ENCODE measurements around the gene RASA3. TPM values are rescaled to one million over a fixed set of nuclear protein-coding genes. Genes with fewer than 3 reads are reported as not detected.

RASA3 gene
- total and polyA plus RNA-seq, 2 of the 4 experiments (the other 2 are of a cell fraction) = 21.0 to 31.4 TPM

GRCh38 chr13:114002771-114003321, 129.6 kb downstream of the RASA3 start:
- intact Hi-C loops (cut with micrococcal nuclease) = no loop called here
- POLR2A ChIA-PET (ENCODE audit: unreplicated experiment) = no interaction called here
- peaks cover 3% of the 10 kb centered on the region; the same call in 1 of the 2 replicates for H3K9me1 ChIP-seq (ENCODE audit: insufficient read depth, low read length)

More at GRCh38 chr13:114002771-114003321, 129.6 kb downstream of the RASA3 start:
- H3K9ac ChIP-seq (ENCODE audit: low read depth, low read length) = no peak overlapping the region
- no peak overlapping the region for H4K91ac ChIP-seq (ENCODE audit: insufficient read depth, low read depth, low read length)
- no peak overlapping the region for H4K5ac ChIP-seq (ENCODE audit: low read depth, low read length)
- H2BK20ac ChIP-seq (ENCODE audit: low read depth, low read length) = no peak overlapping the region
- BruUV-seq (replicated peaks) = no TSS peak
- no peak overlapping the region for H2BK5ac ChIP-seq (ENCODE audit: low read depth, low read length, poor library complexity, severe bottlenecking)
- DNase-seq (no peak), ATAC-seq (ENCODE audit: low read depth) (no peak)
- dilution Hi-C loops (cut with HindIII; ENCODE audit: low sequenced_read_pairs, unreplicated experiment) (no loop called here), in situ Hi-C loops (cut with MboI; ENCODE audit: low sequenced_read_pairs) (no loop called here)
- H3K27me3 ChIP-seq (ENCODE audit: control insufficient read depth, insufficient read depth, low read length) = no peaks in the 10 kb centered on the region
- H3K79me1 ChIP-seq (ENCODE audit: low read depth in 1 of 2, low read length in 2 of 2) = peaks cover 7 to 62% of the 10 kb centered on the region in 2 experiments; a peak in 3 of 4 replicates
- no peak overlapping the region for H2BK15ac ChIP-seq (ENCODE audit: low read depth, low read length)
- WGBS, 2 experiments (ENCODE audit: extremely low coverage in 2 of 2, insufficient read length in 1 of 2) = 96% methylated on average over 5 of the region's 24 CpGs; no CpG with 5 or more reads in 1 of the 2 experiments
- no peak overlapping the region; the same call in 1 of the 2 replicates for H2AK5ac ChIP-seq (ENCODE audit: low read depth, low read length)
- no peak for TF ChIP-seq MXI1 (IDR thresholded peaks at IDR 0.05; ENCODE audit: borderline replicate concordance, low read depth, low read length)
- TF ChIP-seq CHD1 (IDR thresholded peaks at IDR 0.05; ENCODE audit: low read depth, low read length) = no peak
- TF ChIP-seq CTCF (conservative IDR thresholded peaks at IDR 0.05; ENCODE audit: low read depth, low read length) = no peak
- no peak for TF ChIP-seq SMC3 (IDR thresholded peaks at IDR 0.05; ENCODE audit: low read depth, low read length)
- no peak for TF ChIP-seq BHLHE40 (IDR thresholded peaks at IDR 0.05; ENCODE audit: low read depth, low read length)
- TF ChIP-seq ELK1 (IDR thresholded peaks at IDR 0.05; ENCODE audit: borderline replicate concordance, low read depth, low read length) = no peak
- no peak for TF ChIP-seq RFX5 (IDR thresholded peaks at IDR 0.05; ENCODE audit: low read depth, low read length)
- no peak overlapping the region for H3K27ac ChIP-seq (ENCODE audit: insufficient read depth, low read length)
- no peak overlapping the region for H3K56ac ChIP-seq (ENCODE audit: extremely low read depth, insufficient read depth, low read length)
- H3K4me3 ChIP-seq (ENCODE audit: insufficient read depth, low read depth, low read length) = no peak overlapping the region
- H2AK9ac ChIP-seq (replicated peaks; ENCODE audit: low read depth, low read length, poor library complexity) = no peak overlapping the region
- H3K4me2 ChIP-seq (ENCODE audit: low read depth, low read length) = no peak overlapping the region
- H2AFZ ChIP-seq (replicated peaks; ENCODE audit: low read length, poor library complexity) = no peak overlapping the region
- no peaks in the 10 kb centered on the region for H3K9me3 ChIP-seq (ENCODE audit: control insufficient read depth, insufficient read depth, low read length)
- H4K8ac ChIP-seq (ENCODE audit: low read depth in 2 of 2, low read length in 2 of 2) = no peak overlapping the region; a peak in 1 of 4 replicates
- H2BK120ac ChIP-seq (ENCODE audit: low read depth, low read length) = no peak overlapping the region
- H3K18ac ChIP-seq (ENCODE audit: low read depth, low read length) = no peak overlapping the region
- no peak overlapping the region for H3K4ac ChIP-seq (ENCODE audit: low read depth, low read length)
- H3K4me1 ChIP-seq (ENCODE audit: control insufficient read depth, insufficient read depth, low read length) = peaks cover 5% of the 10 kb centered on the region
- H3K23ac ChIP-seq (ENCODE audit: low read depth, low read length) = no peak overlapping the region
- H4K20me1 ChIP-seq (ENCODE audit: insufficient read depth, low read length) = peaks cover 6% of the 10 kb centered on the region
- CTCF ChIA-PET = no interaction called here
- H3K14ac ChIP-seq (replicated peaks; ENCODE audit: low read depth, low read length) = no peak overlapping the region
- H3K36me3 ChIP-seq (ENCODE audit: control insufficient read depth, insufficient read depth, low read length) = peaks cover 59% of the 10 kb centered on the region

Measured in IMR-90 (cell line).